Loucy (cell line): ENCODE data around the gene PLCD3.

Experiments
- H2AFZ ChIP-seq: fragments of 200-600 bp; sonication (generic); 2 replicates; pipeline ENCODE4 v1.6.0; 2016; ENCODE audit warnings: antibody characterized with exemption, mild to moderate bottlenecking, low read length, moderate library complexity
- H3F3A ChIP-seq: fragments of 200-600 bp; 2 replicates; pipeline ENCODE4 v1.6.0; 2016; ENCODE audit warnings: antibody characterized with exemption, low read depth, mild to moderate bottlenecking
- H3K27me3 ChIP-seq: fragments of 200-600 bp; sonication (generic); 2 replicates; pipeline ENCODE4 v1.6.1; 2014; ENCODE audit warnings: low read length, mild to moderate bottlenecking; ENCODE audit not compliant: insufficient read depth, poor library complexity, severe bottlenecking
- H3K36me3 ChIP-seq: fragments of 200-600 bp; sonication (generic); 2 replicates; pipeline ENCODE4 v1.6.1; 2016; ENCODE audit warnings: low read length; ENCODE audit not compliant: insufficient read depth
- H3K4me1 ChIP-seq: fragments of 200-600 bp; sonication (generic); 2 replicates; pipeline ENCODE4 v1.5.1; 2014; ENCODE audit warnings: low read length, mild to moderate bottlenecking; ENCODE audit not compliant: insufficient read depth, poor library complexity, severe bottlenecking
- H3K4me2 ChIP-seq: fragments of 200-600 bp; sonication (generic); 2 replicates; pipeline ENCODE4 v1.6.0; 2014; ENCODE audit warnings: antibody characterized with exemption, low read length, low read depth, mild to moderate bottlenecking; ENCODE audit not compliant: poor library complexity, severe bottlenecking
- H3K4me3 ChIP-seq: fragments of 200-600 bp; sonication (generic); 2 replicates; pipeline ENCODE4 v1.5.1; 2014; ENCODE audit warnings: low read length, mild to moderate bottlenecking, mixed read lengths; ENCODE audit not compliant: poor library complexity, severe bottlenecking
- H3K79me2 ChIP-seq: fragments of 200-600 bp; sonication (generic); 2 replicates; pipeline ENCODE4 v1.6.1; 2014; ENCODE audit warnings: low read length; ENCODE audit not compliant: insufficient read depth
- H3K9ac ChIP-seq: fragments of 200-600 bp; sonication (generic); 2 replicates; pipeline ENCODE4 v1.6.0; 2014; ENCODE audit warnings: mild to moderate bottlenecking, low read depth, low read length, moderate library complexity; ENCODE audit not compliant: poor library complexity, severe bottlenecking
- H3K9me2 ChIP-seq: fragments of 200-600 bp; sonication (generic); replicated peaks from 2 replicates; pipeline ENCODE4 v1.6.1; 2016; ENCODE audit warnings: low read depth, low read length, mixed read lengths
- H3K9me3 ChIP-seq: fragments of 200-600 bp; sonication (generic); 2 replicates; pipeline ENCODE4 v1.6.1; 2014; ENCODE audit warnings: mild to moderate bottlenecking, antibody characterized with exemption, low read length, low read depth; ENCODE audit not compliant: insufficient read depth
- H4K20me1 ChIP-seq: fragments of 200-600 bp; sonication (generic); 2 replicates; pipeline ENCODE4 v1.6.0; 2014; ENCODE audit warnings: antibody characterized with exemption, low read length, mild to moderate bottlenecking; ENCODE audit not compliant: insufficient read depth, poor library complexity, severe bottlenecking
- CTCF ChIP-seq: fragments of 200-600 bp; sonication (generic); conservative IDR thresholded peaks from 2 replicates; pipeline ENCODE4 v1.5.1; 2014; ENCODE audit warnings: mild to moderate bottlenecking, antibody characterized with exemption, low read length
- EZH2phosphoT487 ChIP-seq: fragments of 200-600 bp; IDR thresholded peaks from 2 replicates; pipeline ENCODE4 v1.6.1; 2018; ENCODE audit warnings: antibody characterized with exemption, mild to moderate bottlenecking, moderate library complexity, borderline replicate concordance

The PLCD3 gene

GRCh38 chr17:45106582-45106981 is 25.7 kb downstream of the PLCD3 start:
- H3K36me3 ChIP-seq, result peaks cover 64% of the 10 kb centered on the region; the same call in 1 of the 2 replicates
- H3F3A ChIP-seq, result no peaks in the 10 kb centered on the region
- no peak for TF ChIP-seq EZH2phosphoT487
- TF ChIP-seq CTCF, result no peak
- no peak overlapping the region for H3K4me3 ChIP-seq
- no peaks in the 10 kb centered on the region for H3K9me3 ChIP-seq
- H3K9ac ChIP-seq, result no peak overlapping the region
- H4K20me1 ChIP-seq, result no peaks in the 10 kb centered on the region
- no peak overlapping the region for H3K4me2 ChIP-seq
- no peaks in the 10 kb centered on the region for H3K27me3 ChIP-seq
- no peaks in the 10 kb centered on the region for H3K79me2 ChIP-seq
- H3K4me1 ChIP-seq, result no peaks in the 10 kb centered on the region
- no peaks in the 10 kb centered on the region for H3K9me2 ChIP-seq
- no peak overlapping the region for H2AFZ ChIP-seq

GRCh38 chr17:45106096-45106495 is 26.2 kb downstream of the PLCD3 start:
- no peak overlapping the region for H3K4me2 ChIP-seq
- no peaks in the 10 kb centered on the region for H3F3A ChIP-seq
- no peak overlapping the region for H3K4me3 ChIP-seq
- no peaks in the 10 kb centered on the region for H3K79me2 ChIP-seq
- no peaks in the 10 kb centered on the region for H4K20me1 ChIP-seq
- H3K9ac ChIP-seq, result no peak overlapping the region
- H3K9me3 ChIP-seq, result no peaks in the 10 kb centered on the region
- peaks cover 66% of the 10 kb centered on the region; the same call in 1 of the 2 replicates for H3K36me3 ChIP-seq
- H2AFZ ChIP-seq, result no peak overlapping the region
- no peak for TF ChIP-seq CTCF
- no peak for TF ChIP-seq EZH2phosphoT487
- no peaks in the 10 kb centered on the region for H3K4me1 ChIP-seq
- H3K27me3 ChIP-seq, result no peaks in the 10 kb centered on the region
- H3K9me2 ChIP-seq, result no peaks in the 10 kb centered on the region

- Histone ChIP-seq H3K4me1 (no peaks in the 10 kb centered on the region), H3K4me3 (no peak overlapping the region), H3K9me2 (no peaks in the 10 kb centered on the region), H3K4me2 (no peak overlapping the region), H3K79me2 (no peaks in the 10 kb centered on the region), H3K9ac (no peak overlapping the region), H3K27me3 (no peaks in the 10 kb centered on the region), H3K9me3 (no peaks in the 10 kb centered on the region), H2AFZ (no peak overlapping the region), H4K20me1 (no peaks in the 10 kb centered on the region), H3K36me3 (peaks cover 66% of the 10 kb centered on the region; the same call in 1 of the 2 replicates), H3F3A (no peaks in the 10 kb centered on the region)
- TF ChIP-seq CTCF, result no peak
- no peak for TF ChIP-seq EZH2phosphoT487
These were observed 27.2 kb downstream of the PLCD3 start for GRCh38 chr17:45104907-45105624.
